H1 (cell line): ENCODE results near the gene ZNF532. TPM values are rescaled to one million over a fixed set of nuclear protein-coding genes. Genes with fewer than 3 reads are reported as not detected.
A peak's percentile ranks its signal among the peaks of the same experiment; 100 is the strongest.

Experiments
- CTCF ChIA-PET: fragments of 300-600 bp; sonication (Branson Sonifier 250); formaldehyde crosslinking; loops from one replicate; lab custom pipeline; 2021; ENCODE audit not compliant: partially characterized antibody; lab: Charles Lee
- POLR2A ChIA-PET: fragments of 300-600 bp; sonication (Branson Sonifier 250); formaldehyde crosslinking; loops from one replicate; lab custom pipeline; 2021; ENCODE audit warnings: inconsistent platforms; ENCODE audit not compliant: partially characterized antibody; lab: Charles Lee
- DNase-seq, 2 experiments: peaks; one replicate each; pipeline versions ENCODE4 v3.0.0 to v3.0.0-alpha.2; 2010 to 2022; ENCODE audit warnings: low spot score in 2 of 2, low read depth in 1 of 2, mixed read lengths in 1 of 2
- FAIRE-seq: peaks from 2 replicates; lab custom pipeline; 2011; peaks lifted over from hg19 to GRCh38; lab: Jason Lieb, UNC
- H2AFZ ChIP-seq: 2 replicates; pipeline ENCODE4 v1.8.1; 2012; ENCODE audit warnings: low read length, inconsistent platforms
- H2AK5ac ChIP-seq: 2 replicates; pipeline ENCODE4 v1.6.1; 2013; ENCODE audit warnings: low read depth, low read length
- H2BK120ac ChIP-seq: replicated peaks from 2 replicates; pipeline ENCODE3; 2013; ENCODE audit warnings: low read depth, low read length, inconsistent platforms
- H2BK12ac ChIP-seq: 2 replicates; pipeline ENCODE4 v1.6.1; 2013; ENCODE audit warnings: low read depth, low read length
- H2BK15ac ChIP-seq: 2 replicates; pipeline ENCODE4 v1.6.1; 2013; ENCODE audit warnings: low read length
- H2BK20ac ChIP-seq: 2 replicates; pipeline ENCODE4 v1.6.1; 2013; ENCODE audit warnings: low read length
- H2BK5ac ChIP-seq: 2 replicates; pipeline ENCODE4 v1.6.1; 2013; ENCODE audit warnings: low read depth, low read length
- H3K14ac ChIP-seq: 2 replicates; pipeline ENCODE4 v1.6.1; 2013; ENCODE audit warnings: inconsistent platforms; ENCODE audit not compliant: insufficient read length
- H3K18ac ChIP-seq: 2 replicates; pipeline ENCODE4 v1.6.1; 2013; ENCODE audit warnings: low read length; ENCODE audit errors: extremely low read depth
- H3K23ac ChIP-seq: 2 replicates; pipeline ENCODE4 v1.6.1; 2013; ENCODE audit warnings: inconsistent platforms; ENCODE audit not compliant: insufficient read length
- H3K23me2 ChIP-seq: 2 replicates; pipeline ENCODE4 v1.6.1; 2013; ENCODE audit warnings: low read depth, low read length
- H3K27ac ChIP-seq: 2 replicates; pipeline ENCODE4 v1.6.1; 2011; ENCODE audit warnings: low read depth, low read length, inconsistent platforms
- H3K27me3 ChIP-seq, 4 experiments: replicated peaks in 1 of 4; 1 replicate in 1 of 4; 2 replicates in 3 of 4; pipeline versions ENCODE4 v1.6.1 to v1.8.1; 2011 to 2013; ENCODE audit warnings: low read length in 3 of 4, mild to moderate bottlenecking in 3 of 4, inconsistent platforms in 2 of 4, mixed read lengths in 2 of 4, moderate library complexity in 1 of 4; ENCODE audit not compliant: control insufficient read depth in 3 of 4, insufficient read depth in 3 of 4; ENCODE audit errors: extremely low read depth in 1 of 4
- H3K36me3 ChIP-seq, 4 experiments: 2 replicates each; pipeline versions ENCODE4 v1.6.1 to v1.8.1; 2011 to 2013; ENCODE audit warnings: mild to moderate bottlenecking in 4 of 4, low read length in 3 of 4, moderate library complexity in 2 of 4, control low read depth in 1 of 4, inconsistent platforms in 1 of 4; ENCODE audit not compliant: insufficient read depth in 4 of 4, control insufficient read depth in 2 of 4
- H3K4ac ChIP-seq: replicated peaks from 2 replicates; pipeline ENCODE3; 2013; ENCODE audit warnings: low read length, low read depth, mixed read lengths, inconsistent platforms; ENCODE audit not compliant: insufficient read length
- H3K4me1 ChIP-seq, 4 experiments: replicated peaks in 1 of 4; 1 replicate in 1 of 4; 2 replicates in 3 of 4; pipeline versions ENCODE4 v1.6.1 to v1.8.1; 2011 to 2013; ENCODE audit warnings: low read length in 3 of 4, inconsistent platforms in 2 of 4, mixed read lengths in 1 of 4; ENCODE audit not compliant: insufficient read depth in 4 of 4, control insufficient read depth in 3 of 4
- H3K4me2 ChIP-seq, 2 experiments: 2 replicates each; pipeline versions ENCODE4 v1.6.1 to v1.8.1; 2011 to 2013; ENCODE audit warnings: low read depth in 2 of 2, low read length in 2 of 2, control low read depth in 1 of 2, inconsistent platforms in 1 of 2, mild to moderate bottlenecking in 1 of 2; ENCODE audit not compliant: insufficient read depth in 1 of 2
- H3K4me3 ChIP-seq, 4 experiments: fragments of 200-600, 300-600 bp in 1 of 4; sonication (generic), shearing (Covaris generic), sonication (Bioruptor Twin) in 1 of 4; 2 replicates each; pipeline versions ENCODE4 v1.5.1 to v1.8.1; 2011 to 2016; ENCODE audit warnings: low read length in 4 of 4, low read depth in 3 of 4, control low read depth in 2 of 4, inconsistent platforms in 2 of 4, mild to moderate bottlenecking in 2 of 4, mixed read lengths in 1 of 4, moderate library complexity in 1 of 4; ENCODE audit not compliant: insufficient read depth in 2 of 4; ENCODE audit errors: extremely low read depth in 1 of 4
- H3K56ac ChIP-seq: replicated peaks from 2 replicates; pipeline ENCODE3; 2013; ENCODE audit warnings: low read depth, mild to moderate bottlenecking, mixed read lengths, low read length, inconsistent platforms; ENCODE audit not compliant: insufficient read length
- H3K79me1 ChIP-seq: 2 replicates; pipeline ENCODE4 v1.6.1; 2013; ENCODE audit warnings: low read depth, low read length, control low read depth
- H3K79me2 ChIP-seq, 2 experiments: 2 replicates each; pipeline versions ENCODE4 v1.6.1 to v1.8.1; 2012 to 2013; ENCODE audit warnings: low read length in 2 of 2, mild to moderate bottlenecking in 2 of 2, inconsistent platforms in 1 of 2; ENCODE audit not compliant: insufficient read depth in 2 of 2, control insufficient read depth in 1 of 2
- H3K9ac ChIP-seq, 4 experiments: replicated peaks in 1 of 4; 1 replicate in 1 of 4; 2 replicates in 3 of 4; pipeline versions ENCODE4 v1.6.1 to v1.8.1; 2011 to 2013; ENCODE audit warnings: low read depth in 3 of 4, low read length in 3 of 4, control low read depth in 2 of 4, mild to moderate bottlenecking in 2 of 4, moderate library complexity in 2 of 4, inconsistent platforms in 1 of 4; ENCODE audit errors: extremely low read depth in 1 of 4
- H3K9me3 ChIP-seq, 2 experiments: 2 replicates each; pipeline versions ENCODE4 v1.6.1 to v1.8.1; 2012 to 2013; ENCODE audit warnings: mild to moderate bottlenecking in 2 of 2, moderate library complexity in 2 of 2, control low read depth in 1 of 2, inconsistent platforms in 1 of 2, low read depth in 1 of 2, low read length in 1 of 2, mixed read lengths in 1 of 2; ENCODE audit not compliant: insufficient read depth in 2 of 2
- H4K20me1 ChIP-seq, 2 experiments: replicated peaks in 1 of 2; 2 replicates each; pipeline versions ENCODE3 to v1.8.1; 2011 to 2013; ENCODE audit warnings: inconsistent platforms in 2 of 2, low read length in 2 of 2, mild to moderate bottlenecking in 1 of 2; ENCODE audit not compliant: insufficient read depth in 2 of 2, control insufficient read depth in 1 of 2
- H4K5ac ChIP-seq: 2 replicates; pipeline ENCODE4 v1.6.1; 2013; ENCODE audit warnings: low read length, low read depth, mixed read lengths, inconsistent platforms; ENCODE audit not compliant: insufficient read length
- H4K8ac ChIP-seq: 2 replicates; pipeline ENCODE4 v1.8.0; 2013; ENCODE audit warnings: mild to moderate bottlenecking, moderate library complexity, low read length, inconsistent platforms; ENCODE audit not compliant: insufficient read depth; ENCODE audit errors: extremely low read depth
- H4K91ac ChIP-seq: replicated peaks from 2 replicates; pipeline ENCODE3; 2013; ENCODE audit warnings: low read length, mixed read lengths, inconsistent platforms; ENCODE audit not compliant: insufficient read length
- BCL11A ChIP-seq, 2 experiments: IDR thresholded peaks; one replicate each; pipeline ENCODE4 v1.6.1; 2011; ENCODE audit warnings: low read depth in 2 of 2, low read length in 2 of 2, mild to moderate bottlenecking in 2 of 2
- CTCF ChIP-seq, 3 experiments: IDR thresholded peaks; 1 replicate in 2 of 3; 2 replicates in 1 of 3; pipeline versions ENCODE4 v1.5.1 to v1.6.1; 2011; ENCODE audit warnings: low read length in 3 of 3, mild to moderate bottlenecking in 3 of 3, inconsistent platforms in 2 of 3, low read depth in 1 of 3, moderate library complexity in 1 of 3; ENCODE audit not compliant: insufficient read depth in 1 of 3; ENCODE audit errors: control extremely low read depth in 1 of 3
- WGBS, 2 experiments: shearing (Covaris generic) in 1 of 2; methylation state at CpG; one replicate each; pipeline versions ENCODE4 v1.1.6 to v1.1.7; 2013 to 2015; ENCODE audit warnings: low lambda C conversion rate in 2 of 2, mixed read lengths in 2 of 2, inconsistent platforms in 1 of 2, low coverage in 1 of 2, missing lambda C conversion rate in 1 of 2; ENCODE audit not compliant: insufficient replicate concordance in 2 of 2, insufficient coverage in 1 of 2, insufficient read length in 1 of 2; ENCODE audit errors: extremely low coverage in 1 of 2, missing lambda C conversion rate in 1 of 2; 5-methylcytosine and 5-hydroxymethylcytosine counted together
- polyA plus RNA-seq, 7 experiments: library from polyadenylated mRNA; depleted of rRNA in 3 of 7; stranded (reverse) in 5 of 7; unstranded in 2 of 7; fragments of >200 nt in 5 of 7; fragments of 200-250 nt in 2 of 7; gene quantifications; 1 replicate in 5 of 7; 2 replicates in 1 of 7; 4 replicates in 1 of 7; pipeline versions ENCODE4 v1.2.1 to v1.2.3, GENCODE V29; 2011 to 2013; ENCODE audit warnings: missing spikeins in 2 of 7, mixed read lengths in 2 of 7
- total RNA-seq: library from RNA; stranded (reverse); fragmentation: NEBNext Ultra II Directional; extraction: Animal tissue kit (Norgen Biotek cat#: 25700); gene quantifications from 2 replicates; pipeline ENCODE4 v1.2.1, GENCODE V29; 2021

Gene ZNF532
- total and polyA plus RNA-seq, 2 of the 8 experiments (the other 6 are each of a cell fraction or from before 2014, with no cell fraction given), result 143 to 240 TPM

GRCh38 chr18:58853561-58853960, 11.1 kb upstream of the ZNF532 start:
- FAIRE-seq (no peak), DNase-seq (no peak)
- Histone ChIP-seq H3K18ac (no peak overlapping the region), H4K5ac (no peak overlapping the region), H3K36me3 (no peaks in the 10 kb centered on the region), H3K4me3 (no peak overlapping the region), H4K20me1 (no peaks in the 10 kb centered on the region), H3K4ac (no peak overlapping the region), H2AK5ac (peak overlapping the region; percentile 76), H2AFZ (no peak overlapping the region), H4K8ac (no peak overlapping the region), H3K27me3 (no peaks in the 10 kb centered on the region), H3K79me1 (no peaks in the 10 kb centered on the region), H3K9ac (no peak overlapping the region), H3K14ac (no peak overlapping the region), H4K91ac (peak overlapping the region; percentile 4), H2BK20ac (no peak overlapping the region; the same call in 1 of the 2 replicates), H2BK5ac (peak overlapping the region; percentile 55; the same call in 1 of the 2 replicates), H2BK15ac (no peak overlapping the region), H2BK120ac (no peak overlapping the region), H3K9me3 (no peaks in the 10 kb centered on the region), H3K23me2 (no peaks in the 10 kb centered on the region; the same call in 1 of the 2 replicates), H3K23ac (no peak overlapping the region), H3K27ac (no peak overlapping the region), H2BK12ac (0 out of 2 replicates have a peak overlapping the region, but pooled peaks have one; percentile 88), H3K56ac (no peak overlapping the region), H3K79me2 (no peaks in the 10 kb centered on the region), H3K4me1 (peaks cover 4 to 21% (median 17%) of the 10 kb centered on the region in 4 experiments; a peak in 6 of 7 replicates), H3K4me2 (no peak overlapping the region)
- WGBS, 2 experiments, result 87% methylated on average over 3 of the region's 3 CpGs; no CpG with 5 or more reads in 1 of the 2 experiments
- ChIA-PET CTCF (no interaction called here), POLR2A (interaction anchor here (0.6 to 12.2 kb wide), 3 partner anchors 8 to 56 kb away, joined by 3 to 289 read pairs (median 5); partner anchors contain the start of gene ZNF532)
- TF ChIP-seq CTCF (IDR thresholded peaks at IDR 0.05; ENCODE audit: control extremely low read depth in 1 of 3, insufficient read depth in 1 of 3, low read depth in 1 of 3, low read length in 3 of 3) (no peak), BCL11A (IDR thresholded peaks at IDR 0.05; ENCODE audit: low read depth in 2 of 2, low read length in 2 of 2) (no peak)
